ENCODE results near the gene SSC5D.

The SSC5D gene

GRCh38 chr19:55452749-55453346 lies 35.4 kb upstream of the SSC5D start:
- H3K27ac ChIP-seq (ENCODE audit: extremely low read depth, low read depth, low read length), result no peak overlapping the region
- H3K36me3 ChIP-seq (ENCODE audit: control insufficient read depth in 2 of 2, insufficient read depth in 1 of 2, low read length in 2 of 2), result no peaks in the 10 kb centered on the region
- no peaks in the 10 kb centered on the region for H3K4me1 ChIP-seq (ENCODE audit: control insufficient read depth, insufficient read depth, low read length)
- H3K4me3 ChIP-seq (ENCODE audit: low read depth, low read length), result no peak overlapping the region
- H3K9me3 ChIP-seq (ENCODE audit: control insufficient read depth, insufficient read depth, low read depth, low read length), result no peaks in the 10 kb centered on the region
- ChIA-PET POLR2A (interaction anchor here (0.6 to 1.4 kb wide), 4 partner anchors 9 to 193 kb away, joined by 3 to 6 read pairs (median 4); partner anchors contain the start of genes ISOC2, UBE2S and ZNF628), CTCF (interaction anchor here (0.5 to 3.2 kb wide), 15 partner anchors 8 to 365 kb away, joined by 3 to 19 read pairs (median 4); no protein-coding TSS in a partner anchor)
- TF ChIP-seq, protein P1, sequence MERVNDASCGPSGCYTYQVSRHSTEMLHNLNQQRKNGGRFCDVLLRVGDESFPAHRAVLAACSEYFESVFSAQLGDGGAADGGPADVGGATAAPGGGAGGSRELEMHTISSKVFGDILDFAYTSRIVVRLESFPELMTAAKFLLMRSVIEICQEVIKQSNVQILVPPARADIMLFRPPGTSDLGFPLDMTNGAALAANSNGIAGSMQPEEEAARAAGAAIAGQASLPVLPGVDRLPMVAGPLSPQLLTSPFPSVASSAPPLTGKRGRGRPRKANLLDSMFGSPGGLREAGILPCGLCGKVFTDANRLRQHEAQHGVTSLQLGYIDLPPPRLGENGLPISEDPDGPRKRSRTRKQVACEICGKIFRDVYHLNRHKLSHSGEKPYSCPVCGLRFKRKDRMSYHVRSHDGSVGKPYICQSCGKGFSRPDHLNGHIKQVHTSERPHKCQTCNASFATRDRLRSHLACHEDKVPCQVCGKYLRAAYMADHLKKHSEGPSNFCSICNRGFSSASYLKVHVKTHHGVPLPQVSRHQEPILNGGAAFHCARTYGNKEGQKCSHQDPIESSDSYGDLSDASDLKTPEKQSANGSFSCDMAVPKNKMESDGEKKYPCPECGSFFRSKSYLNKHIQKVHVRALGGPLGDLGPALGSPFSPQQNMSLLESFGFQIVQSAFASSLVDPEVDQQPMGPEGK (tag by site-specific recombination; IDR thresholded peaks at IDR 0.05), result peak; percentile 56
- peak; percentile 86 for TF ChIP-seq PRDM10 (tag by site-specific recombination; IDR thresholded peaks at IDR 0.05)
- TF ChIP-seq GLI4 (tag by site-specific recombination; IDR thresholded peaks at IDR 0.05), result no peak
- TF ChIP-seq KLF8 (tag by site-specific recombination; IDR thresholded peaks at IDR 0.05), result no peak
- peak; percentile 23; the same call in 1 of the 2 replicates for TF ChIP-seq SP3 (tag by site-specific recombination; IDR thresholded peaks at IDR 0.05)
- peak; percentile 64 for TF ChIP-seq SP2 (tag by site-specific recombination; IDR thresholded peaks at IDR 0.05)

DNA sequence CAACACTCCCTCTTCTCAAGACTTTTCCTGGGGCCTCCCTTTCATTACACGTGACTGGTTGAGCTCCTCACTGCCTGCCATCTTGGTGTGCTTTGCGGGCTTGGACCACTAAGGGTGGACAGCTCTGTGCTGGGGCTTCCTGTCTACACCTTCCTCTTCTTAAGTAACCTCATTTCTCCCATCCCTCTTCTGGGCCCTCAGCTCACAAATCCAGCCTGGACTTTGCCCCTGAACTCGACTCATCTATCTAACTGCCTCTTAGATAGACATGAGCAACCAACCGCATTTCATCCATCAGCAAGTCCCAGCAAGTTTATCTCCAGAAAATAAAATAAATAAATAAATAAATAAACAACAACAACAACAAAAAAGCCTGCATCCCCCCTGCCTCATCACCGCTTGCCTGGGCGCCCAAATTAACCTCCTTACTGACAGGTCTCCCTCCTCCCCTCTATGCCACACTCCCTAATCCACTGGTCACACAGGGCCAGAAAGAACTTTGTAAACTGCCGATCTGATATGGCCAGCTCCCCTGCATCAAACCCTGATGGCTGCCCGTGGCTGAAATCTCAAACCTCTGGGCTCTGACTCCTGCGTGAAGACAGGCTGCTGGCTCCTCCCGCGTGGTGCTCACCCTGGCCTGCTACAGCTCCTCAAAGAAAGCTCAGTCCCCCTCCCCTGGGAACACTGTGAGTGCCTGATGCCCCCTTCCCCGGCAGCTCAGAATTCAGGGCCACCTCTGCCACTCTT lies 34.5 kb upstream of the SSC5D start:
- TF ChIP-seq ZNF843 (tag by site-specific recombination; IDR thresholded peaks at IDR 0.05), result no peak
- 0 out of 2 replicates have a peak, but pooled peaks have one; percentile 7 for TF ChIP-seq REST (tag by site-specific recombination; IDR thresholded peaks at IDR 0.05)
- TF ChIP-seq ZBTB17 (tag by site-specific recombination; IDR thresholded peaks at IDR 0.05), result peak; percentile 64
- no peak for TF ChIP-seq ZNF341 (tag by site-specific recombination; IDR thresholded peaks at IDR 0.05; ENCODE audit: low read depth)
- 0 out of 2 replicates have a peak, but pooled peaks have one; percentile 11 for TF ChIP-seq ZNF664 (tag by site-specific recombination; IDR thresholded peaks at IDR 0.05)
- TF ChIP-seq ZNF311 (tag by site-specific recombination; IDR thresholded peaks at IDR 0.05; ENCODE audit: borderline replicate concordance), result no peak
- no peak for TF ChIP-seq ZNF324 (tag by site-specific recombination; IDR thresholded peaks at IDR 0.05)
- Histone ChIP-seq H3K27ac (ENCODE audit: extremely low read depth, low read depth, low read length) (no peak overlapping the region), H3K36me3 (ENCODE audit: control insufficient read depth in 2 of 2, insufficient read depth in 1 of 2, low read length in 2 of 2) (no peaks in the 10 kb centered on the region), H3K9me3 (ENCODE audit: control insufficient read depth, insufficient read depth, low read depth, low read length) (no peaks in the 10 kb centered on the region), H3K4me3 (ENCODE audit: low read depth, low read length) (no peak overlapping the region), H3K4me1 (ENCODE audit: control insufficient read depth, insufficient read depth, low read length) (no peaks in the 10 kb centered on the region)
- ChIA-PET CTCF (interaction anchor here (0.5 to 3.2 kb wide), 14 partner anchors 9 to 366 kb away, joined by 3 to 19 read pairs (median 4); no protein-coding TSS in a partner anchor), POLR2A (interaction anchor here (0.6 to 1.4 kb wide), 5 partner anchors 8 to 46 kb away, joined by 3 to 6 read pairs (median 4); partner anchors contain the start of genes ISOC2, SHISA7, UBE2S and ZNF628)
